C4-2B (cell line): ENCODE data around the gene SQSTM1.

Experiments
- ZFX ChIP-seq: fragments of 450-650 bp; IDR thresholded peaks from 2 replicates; pipeline ENCODE4 v1.6.1; 2017
- TF ChIP-seq, protein P1 (sequence below): fragments of 450-650 bp; conservative IDR thresholded peaks from 2 replicates; pipeline ENCODE4 v1.5.1; 2017; ENCODE audit warnings: mild to moderate bottlenecking

DNA sequence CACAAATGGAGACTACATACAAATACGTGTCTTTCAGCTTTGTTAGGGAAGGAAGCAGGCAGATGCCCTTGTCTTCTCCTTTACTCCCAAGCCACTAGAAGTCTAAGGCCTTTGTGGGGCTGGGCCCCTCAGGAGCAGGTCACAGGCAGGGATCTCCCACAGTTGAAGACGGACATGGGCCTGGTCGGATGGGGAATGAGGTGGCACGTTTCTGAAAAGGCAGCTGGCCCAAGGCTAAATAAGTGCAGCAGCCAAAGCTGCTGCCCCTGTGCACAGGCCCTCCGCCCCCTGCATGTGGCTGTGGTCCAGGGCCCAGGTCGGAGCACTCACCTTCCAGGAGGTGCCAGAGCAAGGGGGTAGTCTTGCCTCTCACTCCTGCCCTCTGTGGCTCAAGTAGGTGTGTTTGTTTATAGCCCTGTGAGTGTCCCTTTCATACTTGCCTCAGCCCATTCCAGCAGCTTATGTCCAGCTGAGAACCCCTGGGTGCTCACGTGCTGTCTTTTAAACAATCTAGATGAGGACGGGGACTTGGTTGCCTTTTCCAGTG is 1.8 kb downstream of the SQSTM1 start:
- TF ChIP-seq, protein P1, sequence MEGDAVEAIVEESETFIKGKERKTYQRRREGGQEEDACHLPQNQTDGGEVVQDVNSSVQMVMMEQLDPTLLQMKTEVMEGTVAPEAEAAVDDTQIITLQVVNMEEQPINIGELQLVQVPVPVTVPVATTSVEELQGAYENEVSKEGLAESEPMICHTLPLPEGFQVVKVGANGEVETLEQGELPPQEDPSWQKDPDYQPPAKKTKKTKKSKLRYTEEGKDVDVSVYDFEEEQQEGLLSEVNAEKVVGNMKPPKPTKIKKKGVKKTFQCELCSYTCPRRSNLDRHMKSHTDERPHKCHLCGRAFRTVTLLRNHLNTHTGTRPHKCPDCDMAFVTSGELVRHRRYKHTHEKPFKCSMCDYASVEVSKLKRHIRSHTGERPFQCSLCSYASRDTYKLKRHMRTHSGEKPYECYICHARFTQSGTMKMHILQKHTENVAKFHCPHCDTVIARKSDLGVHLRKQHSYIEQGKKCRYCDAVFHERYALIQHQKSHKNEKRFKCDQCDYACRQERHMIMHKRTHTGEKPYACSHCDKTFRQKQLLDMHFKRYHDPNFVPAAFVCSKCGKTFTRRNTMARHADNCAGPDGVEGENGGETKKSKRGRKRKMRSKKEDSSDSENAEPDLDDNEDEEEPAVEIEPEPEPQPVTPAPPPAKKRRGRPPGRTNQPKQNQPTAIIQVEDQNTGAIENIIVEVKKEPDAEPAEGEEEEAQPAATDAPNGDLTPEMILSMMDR: no peak
- TF ChIP-seq ZFX: no peak
